NCI-H2196 (cell line): Measurements from ENCODE around the gene TUSC2.
"Not testable (repeated sequence)": the region's sequence is repeated elsewhere in the genome, so short reads cannot be mapped to it uniquely, and the experiment has no call there.

Source experiments
- DNase-seq: peaks from one replicate; lab custom pipeline; 2025; ENCODE audit not compliant: unreplicated experiment; lab: John Stamatoyannopoulos, UW

Gene TUSC2

DNA sequence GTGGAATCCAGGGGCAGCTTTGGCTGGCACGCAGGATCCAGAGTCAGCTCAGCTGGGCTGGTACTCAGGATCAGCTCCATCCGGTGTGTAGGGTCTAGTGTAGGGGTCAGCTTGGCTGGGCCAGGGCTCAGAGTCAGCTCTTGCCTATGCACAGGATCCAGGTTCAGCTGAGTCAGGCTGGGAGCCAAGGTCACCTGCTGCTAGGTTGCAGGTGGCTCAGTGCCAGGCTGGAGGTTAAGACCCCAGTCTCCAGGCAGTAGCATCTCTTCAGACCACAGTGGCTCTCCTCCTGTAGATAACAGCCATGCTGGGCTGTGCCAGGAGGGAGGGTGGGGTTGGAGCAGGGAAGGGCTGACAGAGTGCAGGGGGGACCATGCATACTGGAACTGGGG is 30.6 kb downstream of the TUSC2 start:
- DNase-seq, result no peak

GRCh38 chr3:50296721-50297383 is 31.2 kb downstream of the TUSC2 start:
- no peak for DNase-seq

DNA sequence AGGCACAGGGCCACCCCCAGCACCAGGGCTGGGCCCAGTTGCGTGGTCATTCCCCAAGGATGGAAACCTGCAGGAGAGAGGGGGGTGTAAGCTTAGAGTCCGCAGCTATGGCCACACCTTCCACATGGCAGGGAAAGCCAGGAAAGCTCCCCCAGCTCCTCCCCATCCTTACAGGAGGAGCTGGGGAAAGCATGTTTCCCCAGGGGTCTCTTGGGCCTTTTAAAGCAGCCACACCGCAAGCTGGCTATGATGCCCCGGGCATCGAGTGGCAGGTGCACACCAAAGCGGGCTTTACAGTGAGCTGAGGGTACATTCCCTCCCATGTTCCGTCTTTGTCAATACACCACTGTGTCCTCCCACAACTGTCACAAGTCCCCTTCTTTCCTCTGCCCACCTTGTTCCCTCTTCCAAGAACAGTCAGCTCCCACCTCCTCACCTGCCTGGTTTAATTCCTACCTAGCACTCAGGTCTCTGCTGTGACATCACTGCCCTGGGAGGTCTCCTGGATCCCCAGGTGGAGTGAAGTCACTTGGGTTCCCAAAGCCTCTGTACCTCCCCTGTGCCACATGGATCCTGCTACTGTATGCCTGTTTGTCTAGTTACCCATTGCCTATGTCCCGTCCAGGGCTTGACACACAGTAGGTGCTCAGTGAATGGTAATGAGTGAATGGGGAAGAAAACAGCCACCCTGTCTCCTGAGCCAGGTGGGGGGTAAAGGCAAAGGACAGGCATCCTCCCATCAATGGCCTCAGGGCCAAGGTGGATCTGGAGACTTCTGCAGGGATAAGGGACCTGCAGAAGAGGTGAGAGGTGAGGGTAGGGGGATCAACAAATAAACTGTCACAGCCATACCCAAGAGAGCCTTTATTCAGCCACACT is 32.2 kb downstream of the TUSC2 start:
- DNase-seq, result no peak

- DNase-seq, result no peak
These were observed 33.3 kb downstream of the TUSC2 start for GRCh38 chr3:50294492-50295403.

DNA sequence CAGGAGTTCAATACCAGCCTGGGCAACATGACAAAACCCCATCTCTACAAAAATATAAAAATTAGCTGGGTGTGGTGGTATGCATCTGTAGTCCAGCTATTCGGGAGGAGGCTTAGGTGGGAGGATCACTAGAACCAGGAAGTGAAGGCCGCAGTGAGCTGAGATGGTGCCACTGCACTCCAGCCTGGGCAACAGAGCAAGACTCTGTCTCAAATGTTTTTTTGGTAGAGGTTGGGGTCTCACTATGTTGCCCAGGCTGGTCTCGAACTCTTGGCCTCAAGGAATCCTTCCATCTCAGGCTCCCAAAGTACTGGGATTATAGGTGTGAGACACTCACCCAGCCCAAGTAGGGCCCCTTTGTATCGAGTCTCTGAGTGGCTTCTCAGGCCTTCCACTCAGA is 33.9 kb downstream of the TUSC2 start:
- DNase-seq, result no peak

DNA sequence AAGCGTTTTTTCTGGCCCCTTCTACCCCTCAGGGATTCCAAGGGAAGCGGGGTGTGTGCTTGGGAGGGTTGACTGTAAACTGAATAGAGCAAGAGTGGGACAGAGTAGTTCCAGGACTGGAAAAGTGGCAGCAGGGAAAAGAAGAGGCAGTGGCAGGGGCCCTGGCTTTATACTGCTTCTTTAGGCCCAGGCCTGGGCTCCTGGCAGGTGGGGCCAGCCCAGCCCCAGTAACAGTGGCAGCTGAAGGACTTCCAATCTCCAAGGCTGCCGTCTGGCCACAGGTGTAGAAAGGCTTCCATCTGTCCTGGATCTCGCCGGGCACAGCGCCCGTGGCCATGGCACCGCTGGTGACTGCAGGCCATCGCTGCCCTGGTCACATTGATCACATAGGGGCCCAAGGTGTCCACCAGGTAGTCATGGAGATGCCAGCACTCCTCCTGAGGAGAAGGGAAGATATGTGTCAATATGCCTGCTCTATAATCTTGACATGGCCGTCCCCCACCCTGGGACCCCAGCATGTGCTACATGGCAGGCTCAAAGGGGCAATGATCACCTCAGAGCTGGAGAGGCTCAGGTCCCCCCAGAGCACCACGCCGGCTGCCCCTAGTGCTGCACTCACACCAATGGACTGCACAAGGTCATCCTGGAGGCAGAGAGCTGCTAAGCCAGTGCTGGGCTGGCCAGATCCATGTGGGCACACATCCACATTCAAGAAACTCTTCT is 34.8 kb downstream of the TUSC2 start:
- DNase-seq, result no peak

GRCh38 chr3:50292159-50293078 is 35.6 kb downstream of the TUSC2 start, which contains the start of gene IFRD2:
TSS of gene IFRD2 (minus strand) at chr3:50292429. CDS start at chr3:50292274, 155 bp downstream.
- peak; percentile 88 for DNase-seq

- no peak for DNase-seq
These were observed 37.8 kb downstream of the TUSC2 start for GRCh38 chr3:50290161-50290641.

DNA sequence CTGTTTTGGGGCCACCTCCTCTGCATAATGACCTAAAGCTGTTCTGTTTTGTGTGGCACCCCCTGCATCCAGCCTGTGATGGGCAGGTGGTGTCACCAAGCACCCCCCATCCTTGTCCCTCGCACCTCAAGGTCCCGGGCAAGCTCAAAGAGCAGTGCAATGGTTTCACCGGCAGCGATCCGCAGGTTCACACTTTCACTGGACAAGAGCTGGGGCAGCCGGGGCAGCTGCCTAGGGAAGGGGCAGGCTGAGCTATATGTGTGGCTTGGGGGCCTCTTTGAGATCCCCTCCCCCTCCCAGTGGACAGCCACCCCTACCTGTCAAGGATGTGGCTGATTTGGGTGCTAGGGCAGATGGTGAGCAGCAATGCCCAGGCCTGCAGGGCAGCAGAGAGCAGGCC is 38.9 kb downstream of the TUSC2 start:
- no peak for DNase-seq

- no peak for DNase-seq
These were observed 39.5 kb downstream of the TUSC2 start for GRCh38 chr3:50288387-50289007.

GRCh38 chr3:50287262-50287661 is 40.8 kb downstream of the TUSC2 start:
- no peak for DNase-seq

- DNase-seq, result no peak
These were observed 41.4 kb downstream of the TUSC2 start for GRCh38 chr3:50286322-50287227.

GRCh38 chr3:50284121-50284520 is 43.9 kb downstream of the TUSC2 start:
- DNase-seq, result not testable (repeated sequence)

GRCh38 chr3:50279255-50280016 is 48.6 kb downstream of the TUSC2 start:
- no peak for DNase-seq

GRCh38 chr3:50278880-50279224 is 49.2 kb downstream of the TUSC2 start, which contains the start of gene LSMEM2:
TSS of gene LSMEM2 (plus strand) at chr3:50279087. CDS start at chr3:50279114, 27 bp downstream.
- DNase-seq, result no peak

DNA sequence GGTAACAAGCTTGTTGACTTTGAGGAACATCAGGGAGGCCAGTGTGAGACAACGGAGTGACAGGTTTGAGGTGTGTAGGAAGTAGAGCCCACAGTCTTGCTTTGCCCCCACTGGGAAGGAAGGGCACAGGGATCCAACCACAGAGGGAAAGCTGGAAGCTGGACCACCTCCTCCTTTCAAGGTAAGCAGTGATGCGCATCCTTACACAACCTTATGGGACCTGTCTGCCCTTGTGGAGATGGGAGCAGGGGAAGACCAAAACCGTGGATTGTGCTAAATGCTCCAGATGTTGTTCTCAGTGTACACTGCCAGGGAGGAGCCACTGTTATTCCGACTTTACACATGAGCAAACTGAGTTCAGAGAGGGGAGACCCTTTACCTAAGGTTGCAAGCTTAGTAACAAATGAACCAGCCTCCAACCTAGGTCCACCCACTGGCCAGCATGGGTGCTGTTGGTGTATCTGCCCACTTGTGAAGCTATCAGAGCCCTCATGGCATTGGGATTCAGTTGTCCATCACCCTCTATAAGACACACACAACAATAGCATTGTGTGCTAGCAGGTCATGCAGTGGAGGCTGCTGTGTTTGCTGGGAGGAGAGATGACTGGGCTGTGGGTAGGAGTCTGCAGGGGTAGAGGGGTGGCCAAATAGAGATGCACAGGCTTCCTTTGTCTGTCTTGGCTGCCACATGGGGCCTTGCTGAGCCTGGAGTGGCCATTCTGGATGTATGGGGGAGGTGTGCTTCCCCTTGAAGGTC is 49.7 kb downstream of the TUSC2 start:
- DNase-seq, result no peak

DNA sequence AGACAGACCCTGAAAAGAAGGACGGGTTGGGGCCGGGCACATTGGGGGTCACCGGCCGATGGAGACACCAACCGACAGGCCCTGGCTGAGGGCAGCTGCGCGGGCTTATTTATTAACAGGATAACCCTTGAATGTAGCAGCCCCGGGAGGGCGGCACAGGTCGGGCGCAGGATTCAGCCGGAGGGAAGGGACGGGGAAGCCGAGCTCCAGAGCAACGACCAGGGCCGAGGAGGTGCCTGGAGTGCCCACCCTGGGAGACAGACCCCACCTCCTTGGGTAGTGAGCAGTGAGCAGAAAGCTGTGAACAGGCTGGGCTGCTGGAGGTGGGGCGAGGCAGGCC is 51.3 kb downstream of the TUSC2 start:
- DNase-seq, result no peak
